Measurements from ENCODE around the gene KCNMA1. TPM values are rescaled to one million over a fixed set of nuclear protein-coding genes. Genes with fewer than 3 reads are reported as not detected.

KCNMA1 gene
- total RNA-seq, 1 experiment from 2014 or later, result 0.08 TPM

- DNase-seq (ENCODE audit: low spot score), result no peak
Measured at GRCh38 chr10:76971547-76972170, 665.9 kb downstream of the KCNMA1 start.

GRCh38 chr10:76970711-76971519 is 666.7 kb downstream of the KCNMA1 start:
- DNase-seq (ENCODE audit: low spot score), result no peak

- DNase-seq (ENCODE audit: low spot score), result no peak
Measured at GRCh38 chr10:76969366-76969948, 668.2 kb downstream of the KCNMA1 start.

GRCh38 chr10:76968483-76968882 is 669.1 kb downstream of the KCNMA1 start:
- no peak for DNase-seq (ENCODE audit: low spot score)

- no peak for DNase-seq (ENCODE audit: low spot score)
Measured at GRCh38 chr10:76962851-76963250, 674.8 kb downstream of the KCNMA1 start.

- no peak for DNase-seq (ENCODE audit: low spot score)
Measured at GRCh38 chr10:76961841-76962240, 675.8 kb downstream of the KCNMA1 start.

GRCh38 chr10:76959111-76959510 is 678.5 kb downstream of the KCNMA1 start:
- DNase-seq (ENCODE audit: low spot score), result no peak

- no peak for DNase-seq (ENCODE audit: low spot score)
Measured at GRCh38 chr10:76954838-76955237, 682.8 kb downstream of the KCNMA1 start.

GRCh38 chr10:76950354-76950753 is 687.3 kb downstream of the KCNMA1 start:
- DNase-seq (ENCODE audit: low spot score), result no peak

GRCh38 chr10:76946270-76946669 is 691.3 kb downstream of the KCNMA1 start:
- DNase-seq (ENCODE audit: low spot score), result no peak

GRCh38 chr10:76945166-76945565 is 692.4 kb downstream of the KCNMA1 start:
- no peak for DNase-seq (ENCODE audit: low spot score)

- DNase-seq (ENCODE audit: low spot score), result no peak
Measured at GRCh38 chr10:76944640-76945039, 693.0 kb downstream of the KCNMA1 start.

- no peak for DNase-seq (ENCODE audit: low spot score)
Measured at GRCh38 chr10:76942628-76943416, 694.8 kb downstream of the KCNMA1 start.

- DNase-seq (ENCODE audit: low spot score), result no peak
Measured at GRCh38 chr10:76939933-76940468, 697.6 kb downstream of the KCNMA1 start.

- DNase-seq (ENCODE audit: low spot score), result no peak
Measured at GRCh38 chr10:76937181-76937600, 700.4 kb downstream of the KCNMA1 start.

GRCh38 chr10:76935941-76936613 is 701.5 kb downstream of the KCNMA1 start:
- DNase-seq (ENCODE audit: low spot score), result no peak

GRCh38 chr10:76928565-76928964 is 709.0 kb downstream of the KCNMA1 start:
- no peak for DNase-seq (ENCODE audit: low spot score)

GRCh38 chr10:76925636-76926405 is 711.8 kb downstream of the KCNMA1 start:
- DNase-seq (ENCODE audit: low spot score), result no peak

GRCh38 chr10:76922666-76923065 is 714.9 kb downstream of the KCNMA1 start:
- DNase-seq (ENCODE audit: low spot score), result no peak

GRCh38 chr10:76921383-76922010 is 716.1 kb downstream of the KCNMA1 start:
- DNase-seq (ENCODE audit: low spot score), result no peak
